Smooth muscle cell of the brain vasculature (primary cell): ENCODE measurements around the gene STARD13.

ENCODE experiments used
- DNase-seq: peaks from one replicate; pipeline ENCODE4 v3.0.0-alpha.2; 2012; ENCODE audit warnings: low read depth, low spot score

STARD13 gene

DNA sequence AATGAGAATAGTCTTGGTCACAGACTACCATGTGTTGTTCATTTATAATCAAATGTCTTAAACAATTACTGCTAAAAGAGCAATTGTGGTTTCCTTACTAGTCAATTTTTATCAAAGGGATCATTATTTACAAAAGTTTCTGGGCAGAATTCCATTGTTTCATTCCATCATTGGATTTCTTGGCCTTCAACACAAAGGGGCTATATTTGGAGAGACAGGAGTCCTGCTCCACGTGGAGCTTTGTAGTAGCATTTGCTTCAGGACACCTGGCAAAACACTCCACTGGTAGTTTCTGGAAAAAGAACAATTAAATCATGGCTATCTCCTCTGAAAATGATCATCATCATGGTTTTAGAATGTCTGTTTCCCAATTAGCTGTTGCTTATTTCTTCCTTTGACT lies 22.3 kb upstream of the STARD13 start:
- DNase-seq = no peak

DNA sequence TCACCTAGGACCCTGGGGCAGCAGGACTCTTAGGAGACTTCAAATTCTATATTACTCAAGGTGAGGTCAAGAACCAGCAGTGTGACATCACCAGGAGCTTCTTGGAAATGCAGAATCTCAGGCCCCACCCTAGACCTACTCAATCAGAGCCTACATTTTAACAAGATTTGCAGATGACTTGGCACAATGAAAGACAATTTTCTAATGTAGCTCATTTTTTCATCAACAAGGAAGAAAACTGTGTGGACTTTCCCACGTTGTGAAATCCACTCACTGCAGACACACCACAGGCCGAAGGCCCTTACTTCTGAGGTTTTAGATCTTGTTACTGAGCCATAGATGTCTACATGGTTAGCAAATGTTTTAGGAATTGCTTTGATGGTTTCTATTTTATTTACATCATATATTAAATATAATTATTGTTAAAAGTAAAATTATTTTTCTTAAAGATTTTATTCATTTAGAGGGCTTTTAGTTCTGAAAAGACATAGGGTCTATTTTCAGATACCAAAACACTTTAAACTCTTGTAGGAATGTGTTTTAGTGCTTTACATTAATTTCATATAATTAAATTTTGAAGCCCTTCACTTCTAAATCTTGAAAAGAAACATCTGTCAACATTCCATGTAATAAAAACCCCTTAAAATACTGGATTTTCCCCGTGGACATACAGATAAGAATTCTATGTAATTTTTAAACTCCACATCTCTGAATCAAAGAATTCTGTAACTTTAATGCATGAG lies 18.5 kb upstream of the STARD13 start:
- no peak for DNase-seq

DNA sequence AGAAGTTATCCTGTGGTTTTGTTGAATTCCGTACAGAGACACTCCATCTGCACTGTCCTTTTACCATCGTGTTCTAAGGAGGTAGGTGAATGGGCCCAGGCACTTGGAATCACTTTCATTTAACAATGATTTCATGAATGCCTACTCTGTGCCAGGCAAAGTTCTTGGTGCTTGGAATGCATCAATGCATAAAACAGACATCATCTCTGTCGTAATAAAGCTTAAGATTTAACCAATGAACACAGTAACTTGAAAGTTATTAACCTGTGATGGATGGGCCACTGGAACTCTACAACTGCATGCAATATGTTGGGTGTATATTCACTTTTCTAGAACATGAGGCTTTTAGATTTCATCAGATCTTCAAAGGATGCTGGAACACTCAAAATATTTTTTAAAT lies 14.1 kb upstream of the STARD13 start:
- no peak for DNase-seq

DNA sequence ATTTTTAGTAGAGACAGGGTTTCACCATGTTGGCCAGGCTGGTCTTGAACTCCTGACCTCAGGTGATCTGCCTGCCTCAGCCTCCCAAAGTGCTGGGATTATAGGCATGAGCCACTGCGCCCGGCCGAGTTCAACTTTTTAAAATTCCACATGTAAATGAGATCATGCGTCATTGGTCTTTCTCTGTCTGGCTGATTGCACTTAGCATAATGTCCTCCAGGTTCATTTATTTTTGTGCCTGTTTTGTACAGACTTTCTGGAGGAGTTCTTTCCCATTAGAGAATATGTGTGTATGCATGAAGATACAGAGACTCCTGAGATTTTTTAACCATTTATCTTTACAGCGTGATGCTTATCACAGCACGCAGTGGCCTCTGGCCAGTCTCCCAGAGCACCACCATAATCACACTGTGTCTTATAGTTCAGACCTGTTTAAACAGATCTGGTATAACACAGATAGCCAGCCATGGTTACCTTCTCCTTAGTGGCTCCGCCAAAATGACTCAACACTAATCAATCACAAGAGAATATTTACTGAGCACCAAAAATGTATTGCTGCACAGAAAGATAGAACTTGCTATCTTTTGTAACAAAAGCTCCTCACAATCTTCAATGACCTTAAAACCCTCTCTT lies 11.4 kb upstream of the STARD13 start:
- DNase-seq = no peak

DNA sequence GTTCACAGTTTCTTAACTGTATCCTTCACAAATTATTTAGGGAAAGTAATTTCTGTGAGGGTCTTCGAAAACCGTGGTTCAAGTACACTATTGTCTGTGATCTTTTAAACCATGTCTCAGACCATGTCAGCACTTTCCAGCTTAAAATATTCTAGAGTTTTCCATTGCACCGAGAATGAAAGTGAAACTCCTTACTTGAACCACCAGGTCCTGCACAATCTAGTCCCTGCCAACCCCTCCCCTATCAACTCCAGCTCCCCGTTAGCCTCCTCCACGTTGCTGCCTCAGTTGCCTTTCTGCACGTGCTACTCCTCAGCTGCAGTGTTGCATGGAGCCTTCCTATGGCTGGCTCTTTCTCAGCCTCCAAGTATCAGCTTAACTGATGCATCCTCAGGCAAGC lies 7.2 kb upstream of the STARD13 start:
- DNase-seq = no peak

DNA sequence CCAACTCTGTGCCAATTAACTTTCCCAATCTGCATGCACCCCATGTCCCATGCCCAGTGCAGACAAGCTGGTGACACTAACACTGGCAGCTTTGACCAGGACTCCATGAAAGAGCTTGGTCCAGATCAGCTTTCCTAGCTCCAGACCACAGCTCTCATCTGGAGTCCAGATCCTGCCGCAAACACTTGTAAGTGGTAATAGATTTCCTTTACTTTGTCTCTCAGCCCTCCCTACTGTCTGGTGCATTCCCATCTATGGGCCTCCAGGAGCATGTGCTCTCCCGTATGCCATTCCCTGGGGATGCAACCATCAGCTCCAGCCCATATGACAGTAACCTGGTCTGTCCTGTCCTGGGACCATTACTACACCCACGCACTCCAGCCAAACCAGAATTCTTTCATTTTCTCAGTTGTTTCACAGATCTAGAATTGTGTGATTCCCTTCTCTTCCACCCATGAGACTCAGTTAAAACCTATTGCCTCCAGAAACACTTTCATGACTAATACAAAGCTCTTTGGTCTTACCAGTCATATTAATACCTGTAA lies 4.9 kb upstream of the STARD13 start:
- no peak for DNase-seq

DNA sequence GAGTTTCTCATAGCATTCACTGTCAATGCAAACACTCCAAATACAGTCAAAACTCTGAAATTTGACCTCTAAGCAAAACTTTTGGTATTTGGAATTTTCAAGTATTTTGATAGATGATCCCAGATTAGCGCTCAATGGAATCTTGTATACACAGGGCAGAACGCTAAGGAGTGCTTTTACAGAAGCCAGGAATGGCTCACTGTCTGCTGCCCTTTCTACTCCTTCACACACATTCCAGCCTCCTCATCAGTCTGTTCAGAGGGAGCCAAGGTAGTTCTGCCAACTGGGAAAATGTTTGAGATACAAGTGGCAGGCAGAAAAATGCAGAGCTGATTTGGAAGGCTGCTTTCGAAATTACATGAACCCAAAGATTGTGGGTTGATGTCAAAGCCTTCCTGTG lies 4.4 kb upstream of the STARD13 start:
- DNase-seq = no peak

DNA sequence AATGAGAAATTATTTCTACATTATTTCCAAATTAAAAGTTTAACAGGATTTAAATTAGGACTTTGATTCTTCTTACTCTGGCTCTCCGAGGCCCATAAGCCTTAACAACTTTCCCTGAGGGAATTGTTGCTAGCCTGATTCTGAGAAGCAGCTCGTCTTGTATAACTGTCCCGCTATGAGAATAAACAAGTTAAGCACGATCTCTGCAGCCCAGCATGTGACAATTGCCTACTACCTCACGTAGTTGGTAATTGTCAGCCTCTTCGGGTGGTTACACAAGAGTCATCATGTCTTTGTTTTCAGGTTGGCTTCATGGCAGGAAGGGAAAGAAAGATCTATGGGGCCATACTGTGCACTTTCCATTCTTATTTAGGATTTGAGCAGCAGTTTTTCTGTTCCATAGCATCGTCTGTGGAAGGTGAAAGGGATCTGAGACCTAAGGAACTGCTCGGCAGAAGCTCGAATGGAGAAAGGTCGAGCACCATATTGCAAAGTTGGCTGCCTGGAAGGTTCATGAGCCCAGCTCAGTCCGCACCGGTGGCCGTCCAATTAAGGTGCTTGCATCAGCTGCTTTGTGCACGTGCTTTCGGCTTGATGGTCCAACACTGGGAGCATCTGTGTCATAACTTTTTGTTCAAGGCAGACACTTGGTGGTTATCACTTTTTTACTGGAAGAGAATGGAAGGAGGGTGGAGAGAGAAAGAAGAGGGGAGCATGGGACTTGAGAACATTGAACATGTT lies 1.8 kb upstream of the STARD13 start:
- DNase-seq = no peak

DNA sequence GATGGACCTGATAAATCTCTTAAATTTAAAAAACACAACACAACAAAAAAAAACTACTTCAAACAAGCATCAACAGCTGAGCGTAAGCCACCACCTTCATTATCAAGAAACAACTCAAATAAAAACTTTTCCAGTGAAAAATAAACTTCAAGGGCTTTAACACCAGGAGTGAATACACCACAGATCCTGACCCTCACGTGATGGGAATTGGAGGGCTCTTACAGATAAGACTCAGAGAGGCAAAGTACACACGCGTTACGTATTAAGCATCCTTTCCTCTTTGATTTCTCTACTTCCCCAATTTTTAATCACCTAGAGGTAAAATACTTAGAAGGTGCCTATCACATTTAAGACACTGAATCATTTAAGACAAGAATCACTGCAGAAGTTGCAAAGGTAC lies 573 bp upstream of the STARD13 start:
- no peak for DNase-seq

DNA sequence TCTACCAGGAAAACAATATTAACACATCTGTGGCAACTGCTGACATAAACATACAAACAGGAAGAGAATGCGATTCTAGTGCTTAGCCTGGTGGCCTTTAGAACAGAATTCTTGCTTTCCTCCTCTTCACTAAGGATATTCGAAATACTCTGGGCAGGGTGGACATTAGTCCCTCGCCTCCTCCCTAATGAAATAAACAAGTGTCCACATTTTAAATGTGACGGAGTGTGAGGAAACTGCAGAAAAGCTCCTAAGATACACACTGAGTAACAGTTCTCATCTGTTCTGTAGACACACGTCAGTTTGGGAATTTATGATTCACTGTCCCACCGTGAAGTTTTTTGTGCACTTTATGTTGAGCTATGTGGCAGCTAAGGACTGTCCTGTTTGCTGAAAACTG lies 639 bp downstream of the STARD13 start:
- no peak for DNase-seq

DNA sequence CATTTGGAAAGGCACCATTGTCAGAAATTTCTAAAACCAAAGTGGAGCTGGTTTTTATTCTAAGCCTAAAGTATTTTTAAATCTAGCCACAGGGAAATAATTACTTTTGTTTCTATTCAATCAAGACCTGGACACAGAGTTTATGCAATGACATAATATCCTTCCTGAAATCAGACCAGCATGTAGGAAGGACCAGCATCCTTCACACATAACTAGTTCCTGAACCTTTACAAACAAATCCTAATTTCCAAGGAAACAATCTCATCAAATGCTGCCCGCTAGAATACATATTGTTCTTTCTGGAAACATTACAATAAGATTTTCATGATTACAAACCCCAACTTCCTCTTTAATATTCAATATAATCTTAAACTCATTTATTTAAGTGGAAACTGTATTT lies 1.5 kb downstream of the STARD13 start:
- no peak for DNase-seq

DNA sequence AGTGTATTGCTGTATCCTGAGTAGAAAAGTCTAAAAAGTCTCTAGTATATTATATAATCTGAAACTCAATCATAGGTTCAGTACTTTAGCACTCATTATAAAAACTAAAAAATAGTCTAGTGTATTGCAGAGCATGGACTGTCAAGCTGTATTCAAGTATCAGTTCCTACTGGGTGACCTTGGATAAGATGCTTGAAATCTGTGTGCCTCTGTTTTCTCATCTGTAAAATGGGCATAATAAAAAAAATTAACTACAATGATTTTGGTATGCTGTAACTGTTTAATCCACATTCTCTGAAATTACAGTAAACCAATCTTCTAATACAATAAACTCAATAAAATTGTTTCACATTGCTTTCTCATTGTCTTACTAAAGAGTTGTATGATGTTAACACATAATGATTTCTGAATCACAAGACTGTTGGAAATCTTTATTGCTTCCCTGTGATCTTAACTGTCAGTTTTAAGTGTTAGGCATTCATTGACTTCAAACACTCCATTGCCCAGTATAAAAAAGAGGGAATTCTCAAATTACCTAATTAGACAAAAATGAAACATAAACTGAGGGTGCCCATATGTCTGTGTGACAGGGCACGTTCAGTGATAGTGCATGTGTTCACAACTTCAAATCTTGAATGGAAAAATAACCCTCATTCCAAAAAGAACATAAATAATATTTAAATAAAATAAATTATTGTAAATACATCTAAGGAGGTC lies 2.2 kb downstream of the STARD13 start:
- no peak for DNase-seq

DNA sequence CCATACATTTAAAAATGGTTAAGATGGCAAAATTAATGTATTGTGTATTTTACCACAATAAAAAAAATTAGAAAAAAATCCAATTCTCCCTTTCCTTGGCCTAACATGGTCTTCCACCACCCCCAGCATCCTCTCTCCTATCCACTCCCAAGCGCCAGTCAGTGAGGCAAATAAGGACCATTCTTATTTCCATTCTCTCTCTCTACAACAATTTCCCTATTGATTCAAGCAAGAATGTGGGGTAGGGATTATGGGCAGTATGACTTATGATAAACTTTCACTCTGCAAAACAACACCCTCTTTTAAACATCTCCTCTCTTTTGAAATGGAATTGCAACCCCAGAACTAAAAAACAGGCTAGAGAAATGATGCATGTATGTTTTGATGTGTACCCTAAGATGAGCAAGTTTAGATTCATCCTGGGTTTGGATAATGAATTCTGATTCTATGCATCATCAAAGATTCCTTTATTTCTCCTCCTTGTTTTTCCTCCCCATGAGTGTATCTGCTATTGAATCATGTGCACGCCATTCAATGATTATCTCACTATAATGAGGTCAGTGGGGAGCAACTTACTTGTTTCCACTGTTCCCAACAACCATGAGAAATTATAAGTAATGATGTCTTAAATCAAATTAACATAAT lies 3.5 kb downstream of the STARD13 start:
- DNase-seq = no peak

DNA sequence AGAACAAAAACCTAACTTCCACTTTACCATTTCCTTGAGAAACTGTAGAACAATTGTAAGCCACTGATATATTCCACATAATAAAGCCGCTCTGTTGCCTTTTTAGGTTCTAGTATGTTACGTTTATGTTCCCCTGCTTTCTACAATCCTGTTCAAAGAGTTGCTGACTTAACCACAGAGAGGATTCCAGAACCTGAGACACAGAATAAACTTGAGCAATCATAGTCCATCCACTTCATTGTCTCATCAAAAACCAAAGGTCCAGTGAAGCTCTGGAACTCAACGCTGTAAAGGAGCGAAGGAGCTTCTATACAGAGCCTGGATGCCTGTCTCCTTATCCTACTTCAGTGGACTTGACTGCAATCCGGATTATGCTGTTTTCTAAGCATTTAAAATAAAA lies 4.6 kb downstream of the STARD13 start:
- DNase-seq = no peak

DNA sequence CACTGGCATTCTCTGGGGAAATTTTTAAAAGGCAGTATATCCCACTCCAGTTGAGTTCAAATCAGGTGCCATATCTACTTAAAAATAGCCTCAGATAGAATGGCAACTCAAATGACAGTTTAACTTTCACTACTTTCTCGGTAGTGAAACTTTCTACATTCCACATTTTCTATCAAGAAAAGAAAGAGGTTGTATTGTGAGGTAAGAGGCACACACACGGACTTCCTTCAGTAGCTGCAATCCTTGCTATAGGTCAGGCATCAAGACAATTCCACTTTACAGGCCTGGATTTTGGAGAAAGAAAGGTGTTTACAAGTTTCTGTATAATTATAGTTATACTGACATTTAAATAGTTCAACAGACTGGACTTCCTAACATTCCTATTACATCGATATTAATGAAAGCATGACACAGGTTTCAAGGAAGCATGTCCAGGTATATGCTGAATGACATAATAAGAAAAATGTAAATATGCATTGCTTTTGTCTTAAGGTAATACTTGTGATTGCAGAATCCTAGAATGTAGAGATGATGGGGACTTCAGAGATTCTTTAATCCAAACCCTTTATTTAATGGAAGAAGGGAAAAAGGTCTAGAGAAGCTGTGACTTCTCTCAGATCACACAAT lies 5.2 kb downstream of the STARD13 start:
- no peak for DNase-seq

DNA sequence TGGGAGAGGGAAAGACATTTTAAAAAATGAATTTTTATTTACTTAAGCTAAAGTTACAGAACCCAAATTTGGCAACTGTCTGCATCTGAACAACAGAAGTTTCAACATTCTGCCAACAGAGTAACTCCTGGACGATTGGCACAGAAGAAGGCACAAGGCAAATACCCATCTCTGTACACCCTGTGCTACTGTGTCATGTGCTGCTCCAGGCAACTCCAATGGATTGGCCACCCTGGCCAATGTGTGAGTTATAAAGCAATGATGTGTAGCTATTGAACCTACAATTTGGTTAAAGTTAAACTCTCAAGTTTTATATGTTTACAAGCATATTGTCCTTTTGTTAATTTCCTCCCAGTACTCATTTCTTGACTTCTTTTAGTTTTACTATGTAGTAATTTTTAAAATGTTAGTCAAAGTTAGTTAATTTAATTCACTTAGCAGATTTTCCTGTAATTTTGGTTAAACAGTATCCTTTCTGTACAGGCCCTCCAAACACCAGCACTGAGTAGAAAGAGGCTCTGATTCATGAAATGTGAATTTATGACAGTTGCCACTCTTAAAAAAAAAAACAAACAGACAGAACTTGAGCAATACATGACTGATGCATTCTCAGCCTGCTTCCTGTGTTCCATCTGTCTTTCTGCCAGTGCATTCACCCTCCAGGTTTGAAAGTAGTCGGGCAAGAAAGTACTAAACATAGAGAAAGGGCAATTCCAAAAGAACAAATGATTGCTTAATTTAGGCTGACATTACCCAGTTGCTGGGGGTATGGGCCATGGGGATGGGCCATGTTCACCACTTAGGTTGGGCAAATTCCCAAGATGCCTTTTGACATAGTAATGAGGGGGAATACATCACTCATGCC lies 5.9 kb downstream of the STARD13 start:
- DNase-seq = no peak

DNA sequence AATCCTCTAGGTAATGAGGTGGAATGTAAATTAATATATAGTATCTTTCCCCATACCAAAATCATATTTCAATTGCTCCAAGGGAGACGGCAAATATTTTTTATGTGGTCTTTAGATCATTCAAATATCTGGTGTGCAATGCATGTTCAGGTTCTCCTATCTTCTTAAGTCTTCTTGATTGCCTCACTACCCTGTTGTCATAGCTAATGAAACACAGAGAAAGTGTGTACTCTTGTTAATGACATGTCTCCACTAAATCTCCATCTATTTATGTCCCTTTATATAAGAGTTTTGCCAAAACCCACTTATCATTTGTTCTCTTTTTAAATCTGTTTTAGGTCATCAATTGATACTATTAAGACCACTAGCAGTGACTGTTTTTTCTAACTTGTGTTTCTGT lies 6.6 kb downstream of the STARD13 start:
- DNase-seq = no peak

DNA sequence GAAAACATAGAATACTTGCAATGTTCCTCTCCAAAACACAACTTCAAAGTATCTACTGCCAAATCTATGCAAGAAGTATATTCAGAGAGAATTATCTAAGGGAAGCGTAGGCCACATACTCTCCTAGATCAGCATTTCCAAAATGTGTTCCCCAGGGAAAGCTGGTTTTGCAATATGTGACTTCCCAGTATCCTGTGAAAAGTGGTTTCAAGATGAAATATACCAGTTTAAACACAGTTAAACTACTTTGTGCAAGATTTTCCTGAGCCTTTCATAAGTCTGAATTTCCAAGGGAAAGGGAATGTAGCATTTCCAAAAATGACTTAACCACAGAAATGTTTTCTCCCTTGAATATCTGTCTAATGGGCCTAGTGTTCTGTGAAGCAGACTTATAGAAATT lies 7.6 kb downstream of the STARD13 start:
- no peak for DNase-seq

DNA sequence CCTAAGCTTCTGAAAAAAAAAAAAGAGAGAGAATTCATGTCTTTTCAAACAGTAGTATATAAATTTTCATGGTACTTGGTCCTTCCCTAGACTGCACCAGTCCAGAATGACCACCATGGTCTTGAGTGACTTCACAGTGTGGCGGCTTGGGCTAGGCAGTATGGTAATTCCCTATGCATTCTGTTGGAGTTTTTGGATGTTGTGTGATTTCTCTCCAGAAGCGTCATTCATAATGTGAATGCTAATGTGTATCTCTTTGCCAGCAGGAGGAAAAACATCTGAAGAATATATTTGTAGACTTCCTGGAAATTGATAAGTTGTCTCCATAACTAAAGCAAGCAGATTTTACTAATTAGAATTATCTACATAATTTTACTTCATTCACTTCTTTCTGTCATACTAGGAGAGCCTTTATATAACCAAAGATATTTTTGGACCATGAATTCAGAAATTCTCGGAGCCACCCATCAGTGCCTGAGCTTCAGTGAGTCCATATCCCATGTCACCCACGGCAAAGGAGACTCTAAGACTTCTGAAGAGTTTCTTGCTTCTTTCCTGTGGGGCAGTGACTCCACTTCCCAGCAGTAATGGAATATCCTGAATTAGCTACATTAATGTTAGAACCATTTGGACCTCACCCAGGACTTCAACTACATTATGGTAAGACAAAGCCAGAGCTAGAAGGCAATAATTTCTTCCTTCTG lies 8.4 kb downstream of the STARD13 start:
- no peak for DNase-seq
